Activated B cell treated with CpG ODN at 0.5 μM for 24 hours (primary cell): Measurements from ENCODE around the gene WIPF3. TPM values are rescaled to one million over a fixed set of nuclear protein-coding genes. Genes with fewer than 3 reads are reported as not detected.

Experiments
- ATAC-seq: fragments of 200-7000 bp; cut with Tn5 transposase; one replicate; pipeline ENCODE4 v1.10.0; 2021; ENCODE audit warnings: low read depth, mild to moderate bottlenecking, moderate library complexity
- CTCF ChIA-PET: fragments of 350-600 bp; sonication (Branson Sonifier 250); formaldehyde crosslinking; loops from one replicate; lab custom pipeline; 2021; ENCODE audit warnings: antibody characterized with exemption; lab: Charles Lee
- POLR2A ChIA-PET: fragments of 350-600 bp; sonication (Branson Sonifier 250); formaldehyde crosslinking; loops from one replicate; lab custom pipeline; 2021; ENCODE audit warnings: antibody characterized with exemption; lab: Charles Lee
- DNase-seq: peaks from one replicate; pipeline ENCODE4 v3.0.0; 2022
- H3K27ac Mint-ChIP-seq: one replicate; pipeline ENCODE4 v1.8.0; 2020; ENCODE audit warnings: mixed read lengths
- H3K27me3 Mint-ChIP-seq: one replicate; pipeline ENCODE4 v1.8.0; 2021; ENCODE audit warnings: mixed read lengths
- H3K36me3 Mint-ChIP-seq: one replicate; pipeline ENCODE4 v1.8.0; 2021; ENCODE audit warnings: low read depth, mixed read lengths
- H3K4me1 Mint-ChIP-seq: one replicate; pipeline ENCODE4 v1.8.0; 2021; ENCODE audit warnings: mixed read lengths
- H3K4me3 Mint-ChIP-seq: one replicate; pipeline ENCODE4 v1.8.0; 2020; ENCODE audit warnings: mild to moderate bottlenecking, mixed read lengths
- H3K9me3 Mint-ChIP-seq: one replicate; pipeline ENCODE4 v1.8.0; 2020; ENCODE audit warnings: mixed read lengths
- intact Hi-C: fragments of 100-400 bp; cut with micrococcal nuclease; formaldehyde crosslinking; loops from one replicate; pipeline ENCODE4 v1.15.1; 2024
- total RNA-seq: library from RNA; stranded (reverse); gene quantifications from 2 replicates; pipeline ENCODE4 v1.2.3, GENCODE V29; 2022
- TF ChIP-seq, protein P1 (sequence below): fragments of 200-600 bp; IDR thresholded peaks from one replicate; pipeline ENCODE4 v1.8.0; 2022; ENCODE audit warnings: antibody characterized with exemption, mild to moderate bottlenecking

The WIPF3 gene
- total RNA-seq, 1 donor from 2014 or later, result not detected

DNA sequence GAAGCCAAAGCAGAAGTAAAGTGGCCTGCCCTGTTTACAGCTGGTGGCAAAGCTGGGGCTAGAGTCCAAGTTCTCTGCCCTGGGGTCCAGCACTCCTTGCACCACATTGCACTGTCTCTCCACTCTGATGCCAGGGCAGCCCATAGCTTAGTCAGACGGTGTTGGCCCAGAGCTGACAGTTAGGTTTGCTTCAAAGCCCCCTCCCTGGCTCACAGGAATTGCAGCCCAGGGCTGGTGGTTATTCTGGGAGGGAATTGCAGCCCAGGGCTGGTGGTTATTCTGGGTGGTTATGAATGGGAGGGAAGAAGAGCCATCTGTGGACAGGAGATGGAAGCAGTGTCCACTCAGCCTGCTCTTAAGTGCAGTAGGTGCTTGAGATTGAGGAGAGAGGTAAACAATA lies 94.4 kb downstream of the WIPF3 start:
- ChIA-PET CTCF (no interaction called here), POLR2A (no interaction called here)
- Mint-ChIP-seq H3K4me3 (no peak overlapping the region), H3K9me3 (peaks cover 22% of the 10 kb centered on the region), H3K27ac (no peak overlapping the region), H3K36me3 (peaks cover 6% of the 10 kb centered on the region), H3K4me1 (no peaks in the 10 kb centered on the region), H3K27me3 (peaks cover 9% of the 10 kb centered on the region)
- TF ChIP-seq, protein P1, sequence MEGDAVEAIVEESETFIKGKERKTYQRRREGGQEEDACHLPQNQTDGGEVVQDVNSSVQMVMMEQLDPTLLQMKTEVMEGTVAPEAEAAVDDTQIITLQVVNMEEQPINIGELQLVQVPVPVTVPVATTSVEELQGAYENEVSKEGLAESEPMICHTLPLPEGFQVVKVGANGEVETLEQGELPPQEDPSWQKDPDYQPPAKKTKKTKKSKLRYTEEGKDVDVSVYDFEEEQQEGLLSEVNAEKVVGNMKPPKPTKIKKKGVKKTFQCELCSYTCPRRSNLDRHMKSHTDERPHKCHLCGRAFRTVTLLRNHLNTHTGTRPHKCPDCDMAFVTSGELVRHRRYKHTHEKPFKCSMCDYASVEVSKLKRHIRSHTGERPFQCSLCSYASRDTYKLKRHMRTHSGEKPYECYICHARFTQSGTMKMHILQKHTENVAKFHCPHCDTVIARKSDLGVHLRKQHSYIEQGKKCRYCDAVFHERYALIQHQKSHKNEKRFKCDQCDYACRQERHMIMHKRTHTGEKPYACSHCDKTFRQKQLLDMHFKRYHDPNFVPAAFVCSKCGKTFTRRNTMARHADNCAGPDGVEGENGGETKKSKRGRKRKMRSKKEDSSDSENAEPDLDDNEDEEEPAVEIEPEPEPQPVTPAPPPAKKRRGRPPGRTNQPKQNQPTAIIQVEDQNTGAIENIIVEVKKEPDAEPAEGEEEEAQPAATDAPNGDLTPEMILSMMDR, result no peak
- intact Hi-C loops, result no loop called here
- no peak for DNase-seq
- no peak for ATAC-seq

DNA sequence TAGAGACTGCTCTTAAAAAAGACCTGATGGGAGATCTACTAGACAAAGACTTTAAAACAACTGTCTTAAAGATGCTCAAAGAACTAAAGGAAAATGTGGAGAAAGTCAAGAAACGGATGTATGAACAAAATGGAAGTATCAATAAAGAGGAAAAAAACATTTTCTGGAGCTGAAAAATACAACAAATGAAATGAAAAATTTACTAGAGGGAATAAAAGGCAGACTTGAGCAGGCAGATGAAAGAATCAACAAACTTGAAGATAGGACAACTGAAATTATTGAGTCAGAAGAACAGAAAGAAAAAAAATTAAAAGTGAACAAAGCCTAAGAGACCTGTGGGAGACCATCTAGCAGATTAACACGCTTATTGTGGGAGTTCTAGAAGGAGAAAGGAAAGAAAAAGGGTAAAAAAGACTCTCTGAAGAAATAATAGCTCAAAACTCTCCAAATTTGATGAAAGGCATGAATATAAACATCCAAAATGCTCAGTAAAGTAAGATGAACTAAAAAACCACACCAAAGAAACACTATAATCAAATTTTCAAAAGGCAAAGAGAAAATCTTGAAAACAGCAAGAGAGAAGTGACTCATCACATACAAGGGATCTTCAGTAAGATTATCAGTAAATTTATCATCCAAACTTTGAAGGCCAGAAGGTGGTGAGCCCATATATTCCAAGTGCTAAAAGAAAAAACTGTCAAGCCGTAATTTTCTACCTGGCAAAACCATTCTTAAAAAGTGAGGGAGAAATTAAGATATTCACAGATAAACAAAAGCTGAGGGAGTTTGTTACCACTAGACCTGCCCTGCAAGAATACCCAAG lies 100.1 kb downstream of the WIPF3 start:
- no peak overlapping the region for H3K27ac Mint-ChIP-seq
- no peak for DNase-seq
- no peak overlapping the region for H3K4me3 Mint-ChIP-seq
- peaks cover 34% of the 10 kb centered on the region for H3K9me3 Mint-ChIP-seq
- H3K4me1 Mint-ChIP-seq, result no peaks in the 10 kb centered on the region
- peaks cover 24% of the 10 kb centered on the region for H3K36me3 Mint-ChIP-seq
- no peaks in the 10 kb centered on the region for H3K27me3 Mint-ChIP-seq
- ChIA-PET POLR2A (no interaction called here), CTCF (no interaction called here)
- intact Hi-C loops, result no loop called here
- ATAC-seq, result no peak
- TF ChIP-seq, protein P1, result no peak

- Mint-ChIP-seq H3K27me3 (no peaks in the 10 kb centered on the region), H3K27ac (no peak overlapping the region), H3K9me3 (no peaks in the 10 kb centered on the region), H3K4me3 (no peak overlapping the region), H3K4me1 (no peaks in the 10 kb centered on the region), H3K36me3 (peaks cover 12% of the 10 kb centered on the region)
- intact Hi-C loops, result no loop called here
- POLR2A ChIA-PET, result interaction anchor here (0.7 kb wide), 1 partner anchor 66 kb away, joined by 5 read pairs; no protein-coding TSS in a partner anchor
- TF ChIP-seq, protein P1, result no peak
- ATAC-seq (no peak), DNase-seq (no peak)
- CTCF ChIA-PET, result no interaction called here
Measured at GRCh38 chr7:29914180-29914579, 107.9 kb downstream of the WIPF3 start.

- intact Hi-C loops, result no loop called here
- ATAC-seq (no peak), DNase-seq (no peak)
- TF ChIP-seq, protein P1, result no peak
- H3K27me3 Mint-ChIP-seq, result no peaks in the 10 kb centered on the region
- H3K27ac Mint-ChIP-seq, result no peak overlapping the region
- peaks cover 27% of the 10 kb centered on the region for H3K36me3 Mint-ChIP-seq
- POLR2A ChIA-PET, result no interaction called here
- H3K9me3 Mint-ChIP-seq, result no peaks in the 10 kb centered on the region
- no peaks in the 10 kb centered on the region for H3K4me1 Mint-ChIP-seq
- CTCF ChIA-PET, result no interaction called here
- H3K4me3 Mint-ChIP-seq, result no peak overlapping the region
Measured at GRCh38 chr7:29915481-29916215, 109.3 kb downstream of the WIPF3 start.

GRCh38 chr7:29917641-29918040 lies 111.3 kb downstream of the WIPF3 start:
- H3K4me3 Mint-ChIP-seq, result no peak overlapping the region
- H3K9me3 Mint-ChIP-seq, result no peaks in the 10 kb centered on the region
- CTCF ChIA-PET, result no interaction called here
- no peak overlapping the region for H3K27ac Mint-ChIP-seq
- DNase-seq, result no peak
- POLR2A ChIA-PET, result no interaction called here
- TF ChIP-seq, protein P1, result no peak
- no peaks in the 10 kb centered on the region for H3K4me1 Mint-ChIP-seq
- H3K36me3 Mint-ChIP-seq, result peaks cover 42% of the 10 kb centered on the region
- ATAC-seq, result no peak
- H3K27me3 Mint-ChIP-seq, result no peaks in the 10 kb centered on the region
- intact Hi-C loops, result no loop called here
